ENCODE measurements around the gene PHYH.
A peak's percentile ranks its signal among the peaks of the same experiment; 100 is the strongest.
"Not testable (repeated sequence)": the region's sequence is repeated elsewhere in the genome, so short reads cannot be mapped to it uniquely, and the experiment has no call there.

Gene PHYH

GRCh38 chr10:13299437-13300287 is at the start of gene PHYH:
PHYH (minus strand) TSS chr10:13300064; CDS start chr10:13300042, 22 bp downstream.
- peak; percentile 44 to 68 (median 60) for DNase-seq (ENCODE audit: low read depth in 4 of 4, low spot score in 1 of 4)

- peak; percentile 49 to 84 (median 68) for DNase-seq (ENCODE audit: low read depth in 4 of 4, low spot score in 1 of 4)
Observed at GRCh38 chr10:13348216-13349017, 48.6 kb upstream of the PHYH start, which contains the start of gene SEPHS1. SEPHS1 (minus strand) TSS chr10:13348293; CDS start chr10:13344950, 3,343 bp downstream.

- DNase-seq (ENCODE audit: low read depth in 4 of 4, low spot score in 1 of 4) = peak; percentile 45 to 72 (median 63)
Observed at GRCh38 chr10:13347500-13348156, 47.8 kb upstream of the PHYH start.

- DNase-seq (ENCODE audit: low read depth in 4 of 4, low spot score in 1 of 4) = peak in 1 of 4 experiments; percentile 7
Observed at GRCh38 chr10:13347043-13347499, 47.2 kb upstream of the PHYH start.

GRCh38 chr10:13346283-13347042 is 46.6 kb upstream of the PHYH start:
- no peak for DNase-seq (ENCODE audit: low read depth in 4 of 4, low spot score in 1 of 4)

- DNase-seq (ENCODE audit: low read depth in 4 of 4, low spot score in 1 of 4) = no peak
Observed at GRCh38 chr10:13340626-13341376, 40.9 kb upstream of the PHYH start.

- DNase-seq (ENCODE audit: low read depth in 4 of 4, low spot score in 1 of 4) = no peak
Observed at GRCh38 chr10:13340068-13340467, 40.2 kb upstream of the PHYH start.

- no peak for DNase-seq (ENCODE audit: low read depth in 4 of 4, low spot score in 1 of 4)
Observed at GRCh38 chr10:13338390-13339110, 38.7 kb upstream of the PHYH start.

GRCh38 chr10:13337827-13338196 is 37.9 kb upstream of the PHYH start:
- no peak for DNase-seq (ENCODE audit: low read depth in 4 of 4, low spot score in 1 of 4)

- no peak for DNase-seq (ENCODE audit: low read depth in 4 of 4, low spot score in 1 of 4)
Observed at GRCh38 chr10:13337128-13337826, 37.4 kb upstream of the PHYH start.

GRCh38 chr10:13335881-13336280 is 36.0 kb upstream of the PHYH start:
- no peak for DNase-seq (ENCODE audit: low read depth in 4 of 4, low spot score in 1 of 4)

GRCh38 chr10:13334556-13334955 is 34.7 kb upstream of the PHYH start:
- DNase-seq (ENCODE audit: low read depth in 4 of 4, low spot score in 1 of 4) = no peak

GRCh38 chr10:13331646-13332045 is 31.8 kb upstream of the PHYH start:
- no peak for DNase-seq (ENCODE audit: low read depth in 4 of 4, low spot score in 1 of 4)

- DNase-seq (ENCODE audit: low read depth in 4 of 4, low spot score in 1 of 4) = not testable (repeated sequence)
Observed at GRCh38 chr10:13330980-13331379, 31.1 kb upstream of the PHYH start.

GRCh38 chr10:13329565-13329964 is 29.7 kb upstream of the PHYH start:
- no peak for DNase-seq (ENCODE audit: low read depth in 4 of 4, low spot score in 1 of 4)

- no peak for DNase-seq (ENCODE audit: low read depth in 4 of 4, low spot score in 1 of 4)
Observed at GRCh38 chr10:13328613-13329012, 28.7 kb upstream of the PHYH start.

GRCh38 chr10:13328126-13328525 is 28.3 kb upstream of the PHYH start:
- DNase-seq (ENCODE audit: low read depth in 4 of 4, low spot score in 1 of 4) = no peak

- no peak for DNase-seq (ENCODE audit: low read depth in 4 of 4, low spot score in 1 of 4)
Observed at GRCh38 chr10:13327534-13327933, 27.7 kb upstream of the PHYH start.

Measured in stimulated activated CD4-positive, alpha-beta T cell treated with anti-CD3 and anti-CD28 coated beads, Interleukin-1b, Interleukin-23, amount 100 ng/mL, for 24 hours (primary cell).